Measurements from ENCODE around the gene SYT13.

The SYT13 gene

GRCh38 chr11:45313171-45313865 lies 27.2 kb upstream of the SYT13 start:
- DNase-seq (ENCODE audit: low spot score) = no peak

GRCh38 chr11:45305874-45306623 lies 19.9 kb upstream of the SYT13 start:
- no peak for DNase-seq (ENCODE audit: low spot score)

DNA sequence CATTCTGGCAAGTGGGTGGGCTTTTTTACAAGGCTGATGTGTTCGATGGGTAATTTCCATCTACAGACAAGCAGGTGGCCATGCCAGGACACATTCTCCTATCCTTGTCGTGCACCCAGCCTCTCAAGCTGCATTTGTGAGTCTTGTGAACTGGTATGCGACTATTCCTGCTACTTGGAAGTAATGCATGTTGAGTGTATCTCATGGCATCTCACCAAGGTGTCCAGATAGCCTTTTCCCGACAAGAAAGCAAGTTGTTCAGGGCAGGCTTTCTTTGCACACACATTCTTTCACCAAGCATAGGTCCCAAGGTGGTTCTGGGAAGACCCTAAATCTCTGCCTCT lies 18.8 kb upstream of the SYT13 start:
- DNase-seq (ENCODE audit: low spot score) = no peak

DNA sequence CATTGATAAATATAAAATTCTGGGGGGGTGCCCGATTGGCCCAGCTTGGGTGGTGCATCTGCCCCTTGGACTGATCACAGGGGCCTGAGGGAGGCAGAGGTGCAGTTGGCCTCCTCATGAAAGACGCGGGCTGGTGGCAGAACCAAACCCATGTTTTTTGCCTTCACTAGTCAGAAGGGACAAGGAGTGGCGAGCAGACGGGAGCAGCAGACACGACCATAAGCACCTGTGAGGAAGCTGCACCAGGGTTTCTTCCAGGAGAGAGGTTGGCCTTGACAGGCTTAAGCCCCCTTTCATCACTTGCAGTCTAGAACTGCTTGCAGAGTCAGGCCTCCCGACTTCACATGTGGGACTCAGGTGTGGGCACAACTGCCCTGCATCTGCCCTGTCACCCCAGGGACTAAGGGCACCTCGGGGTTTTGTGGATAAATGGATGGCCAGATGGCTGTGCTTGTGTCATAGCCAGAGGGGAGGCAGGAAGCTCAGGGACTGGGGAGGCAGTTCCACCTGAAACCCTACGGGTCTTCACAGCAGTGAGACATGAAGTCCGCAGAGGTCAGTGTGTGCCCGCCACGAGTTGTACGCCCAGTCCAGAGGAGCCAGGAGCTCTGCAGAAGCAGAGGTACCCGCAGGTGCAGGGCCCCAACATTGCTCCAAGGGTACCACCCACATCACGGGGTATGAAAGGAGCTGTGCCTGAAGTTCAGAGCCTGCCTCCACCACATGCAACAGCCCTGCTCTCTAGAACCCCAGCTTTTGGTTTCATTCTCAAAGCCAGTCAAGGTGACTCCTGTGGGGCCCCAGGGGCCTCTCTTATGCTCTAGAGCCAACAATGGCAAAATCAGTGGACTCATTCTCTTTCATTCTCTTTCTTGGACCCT lies 18.2 kb upstream of the SYT13 start:
- DNase-seq (ENCODE audit: low spot score) = no peak

- DNase-seq (ENCODE audit: low spot score) = no peak
Observed at GRCh38 chr11:45303316-45303715, 17.2 kb upstream of the SYT13 start.

DNA sequence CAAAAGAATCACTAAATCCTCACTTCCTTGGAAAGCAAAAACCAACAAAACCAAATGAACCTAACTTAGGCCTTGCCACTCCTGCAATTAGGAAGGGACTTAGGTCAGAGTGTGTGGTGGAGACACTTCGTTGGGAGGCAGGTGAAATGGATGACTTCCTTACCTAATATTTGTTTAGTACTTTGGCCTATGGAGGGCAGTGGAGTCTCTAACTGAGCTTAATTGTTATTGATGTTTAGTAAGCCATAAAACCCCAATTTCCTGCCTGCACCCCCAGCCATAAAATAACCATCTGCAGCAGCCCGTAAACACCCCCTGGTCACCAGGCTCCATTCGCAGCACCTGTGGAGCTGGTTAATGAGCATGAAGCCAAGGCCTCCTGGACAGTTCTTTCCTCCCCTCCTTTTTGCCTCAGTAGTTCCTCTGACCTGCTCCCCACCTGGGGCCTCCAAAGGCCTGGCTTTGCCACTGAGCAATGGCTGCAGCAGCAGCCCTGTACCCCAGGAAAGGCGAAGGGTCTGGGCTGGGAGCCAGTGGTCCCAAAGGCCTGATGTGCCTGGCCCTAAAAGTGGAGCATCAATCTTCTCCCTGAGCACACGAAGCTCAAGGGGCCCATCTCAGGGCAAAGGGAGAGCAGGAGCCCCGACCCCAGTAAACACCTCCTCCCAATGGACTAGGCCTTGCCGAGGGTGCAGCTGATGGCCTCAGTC lies 15.6 kb upstream of the SYT13 start:
- no peak for DNase-seq (ENCODE audit: low spot score)

DNA sequence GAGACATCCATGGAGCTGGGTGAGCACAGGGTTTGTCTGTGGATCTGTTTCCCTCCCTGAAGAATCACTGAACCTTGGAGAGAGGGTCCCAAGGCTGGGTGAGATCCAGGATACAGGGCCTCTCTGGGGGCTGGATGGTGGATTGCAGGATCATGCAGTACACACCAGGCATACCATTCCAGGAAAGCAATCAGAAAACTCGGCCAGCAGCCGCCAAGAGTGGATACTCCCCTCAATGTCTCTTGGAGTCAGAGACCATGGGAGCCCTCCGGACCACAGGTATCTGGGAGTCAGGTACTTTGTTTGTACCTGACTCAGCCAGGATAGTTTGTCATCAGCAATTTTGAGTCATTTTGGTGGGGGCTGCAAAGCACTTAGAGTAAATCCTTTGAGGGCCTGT lies 14.6 kb upstream of the SYT13 start:
- no peak for DNase-seq (ENCODE audit: low spot score)

GRCh38 chr11:45298718-45299117 lies 12.6 kb upstream of the SYT13 start:
- DNase-seq (ENCODE audit: low spot score) = no peak

- DNase-seq (ENCODE audit: low spot score) = no peak
Observed at GRCh38 chr11:45296075-45296474, 9.9 kb upstream of the SYT13 start.

GRCh38 chr11:45294499-45294898 lies 8.4 kb upstream of the SYT13 start:
- no peak for DNase-seq (ENCODE audit: low spot score)

GRCh38 chr11:45293566-45294192 lies 7.5 kb upstream of the SYT13 start:
- peak; percentile 67 for DNase-seq (ENCODE audit: low spot score)

- DNase-seq (ENCODE audit: low spot score) = no peak
Observed at GRCh38 chr11:45290586-45290985, 4.4 kb upstream of the SYT13 start.

GRCh38 chr11:45289369-45289768 lies 3.2 kb upstream of the SYT13 start:
- DNase-seq (ENCODE audit: low spot score) = no peak

DNA sequence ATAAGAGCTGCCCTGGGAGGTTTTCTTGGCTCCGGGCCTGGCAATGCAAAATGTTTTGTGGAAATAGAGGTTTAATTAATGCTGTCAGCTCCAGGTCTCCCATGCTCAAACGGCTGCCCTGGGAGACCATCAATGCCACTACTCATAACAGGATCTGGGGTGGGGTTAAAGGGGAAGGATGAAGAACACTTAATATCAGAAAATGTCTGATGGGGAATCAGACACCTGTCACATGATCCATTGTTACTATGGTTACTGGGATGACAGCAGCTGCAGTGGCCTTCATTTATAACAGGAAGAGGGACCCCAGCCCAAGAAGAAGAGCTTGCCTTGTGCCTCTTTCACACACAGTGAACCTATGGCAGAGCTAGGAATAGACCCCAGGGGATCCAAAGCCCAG lies 2.2 kb upstream of the SYT13 start:
- no peak for DNase-seq (ENCODE audit: low spot score)

GRCh38 chr11:45287316-45287903 lies 1.3 kb upstream of the SYT13 start:
- DNase-seq (ENCODE audit: low spot score) = no peak

DNA sequence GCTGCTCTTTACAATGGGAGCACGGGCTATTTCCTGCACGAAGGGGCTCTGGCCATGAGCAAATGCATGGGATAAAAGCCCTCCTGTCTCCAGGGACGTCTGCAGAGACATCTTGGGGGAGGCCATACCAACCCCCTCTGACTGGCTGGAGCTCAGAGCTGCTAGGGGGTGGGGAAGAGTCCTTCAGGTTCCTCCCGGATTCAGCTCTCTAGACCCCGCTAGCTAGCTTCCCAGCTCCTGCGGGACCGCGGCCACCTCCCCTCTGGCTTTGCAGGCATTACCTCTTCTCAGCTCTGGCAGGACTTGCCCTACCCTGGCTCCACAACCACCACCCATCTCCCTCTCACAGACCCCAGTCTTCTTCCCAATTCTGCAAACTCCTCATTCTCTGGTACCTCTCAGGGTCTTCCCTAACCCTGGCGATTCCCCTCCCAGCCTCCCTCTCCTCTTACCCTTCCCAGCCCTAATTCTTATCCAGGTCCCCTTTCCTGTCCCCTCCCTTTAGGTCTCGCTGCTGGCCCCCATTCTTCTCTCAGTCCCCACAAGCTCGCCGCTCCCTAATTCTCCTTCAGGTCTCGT lies 802 bp downstream of the SYT13 start:
- no peak for DNase-seq (ENCODE audit: low spot score)

GRCh38 chr11:45282081-45282480 lies 4.1 kb downstream of the SYT13 start:
- DNase-seq (ENCODE audit: low spot score) = no peak

DNA sequence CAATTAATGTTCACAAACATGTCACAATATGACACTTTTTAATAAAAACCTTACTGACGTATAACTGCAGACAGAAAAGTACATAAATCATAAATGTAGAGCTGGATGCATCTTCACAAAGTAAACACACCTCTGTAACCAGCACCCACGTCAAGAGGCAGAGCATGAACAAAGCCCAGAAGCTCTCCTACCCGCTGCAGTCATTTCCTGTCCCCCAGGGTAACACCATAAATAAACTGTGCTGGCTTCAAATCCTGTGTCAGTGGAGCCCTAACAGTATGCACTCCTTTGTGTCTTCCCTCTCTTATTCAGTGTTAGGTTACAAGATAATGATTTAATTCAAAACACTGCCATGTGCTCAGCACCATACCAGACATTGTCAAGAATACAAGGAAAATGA lies 5.7 kb downstream of the SYT13 start:
- DNase-seq (ENCODE audit: low spot score) = no peak

DNA sequence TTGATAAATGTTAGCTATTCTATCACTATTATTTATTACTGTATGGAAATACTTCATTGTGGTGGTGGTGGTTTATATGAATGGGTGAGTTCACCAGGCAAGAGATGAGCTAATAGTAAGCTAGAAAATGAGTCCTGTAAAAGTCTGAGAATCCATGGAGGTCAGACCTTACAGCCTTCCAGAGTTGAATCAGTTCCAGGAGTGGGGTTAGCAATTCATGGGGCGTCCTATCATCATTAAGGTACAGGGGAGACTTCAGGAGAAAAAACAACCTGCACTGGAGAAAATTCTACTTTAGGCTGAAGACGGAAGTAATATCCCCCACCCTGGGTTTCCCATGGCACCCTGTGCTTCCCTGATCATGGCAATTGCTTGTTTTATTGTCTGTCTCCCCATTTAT lies 6.5 kb downstream of the SYT13 start:
- DNase-seq (ENCODE audit: low spot score) = no peak

- DNase-seq (ENCODE audit: low spot score) = no peak
Observed at GRCh38 chr11:45278714-45279113, 7.4 kb downstream of the SYT13 start.

GRCh38 chr11:45275828-45276227 lies 10.3 kb downstream of the SYT13 start:
- no peak for DNase-seq (ENCODE audit: low spot score)
